IPS-20b (cell line): ENCODE measurements around the gene PRKCE.

Experiments used
- H3K27ac ChIP-seq: one replicate; pipeline ENCODE4 v1.5.1; 2013; ENCODE audit warnings: low read length
- H3K27me3 ChIP-seq: 2 replicates; pipeline ENCODE4 v1.6.1; 2013; ENCODE audit warnings: mild to moderate bottlenecking, low read length, inconsistent platforms; ENCODE audit not compliant: insufficient read depth
- H3K36me3 ChIP-seq: 2 replicates; pipeline ENCODE4 v1.6.1; 2013; ENCODE audit warnings: low read depth, mild to moderate bottlenecking, inconsistent platforms, low read length, moderate library complexity; ENCODE audit not compliant: insufficient read depth
- H3K4me1 ChIP-seq: 2 replicates; pipeline ENCODE4 v1.6.1; 2013; ENCODE audit warnings: mild to moderate bottlenecking, control low read depth, inconsistent platforms, low read length, moderate library complexity; ENCODE audit not compliant: insufficient read depth
- H3K4me3 ChIP-seq: 2 replicates; pipeline ENCODE4 v1.5.1; 2013; ENCODE audit warnings: mild to moderate bottlenecking, low read length, inconsistent platforms
- H3K9ac ChIP-seq: 2 replicates; pipeline ENCODE4 v1.6.1; 2013; ENCODE audit warnings: low read depth, mild to moderate bottlenecking, inconsistent platforms, low read length, moderate library complexity
- H3K9me3 ChIP-seq: 2 replicates; pipeline ENCODE4 v1.6.1; 2013; ENCODE audit warnings: mild to moderate bottlenecking, low read depth, low read length, inconsistent platforms; ENCODE audit not compliant: insufficient read depth

PRKCE gene

GRCh38 chr2:46001741-46002506 lies 350.4 kb downstream of the PRKCE start:
- Histone ChIP-seq H3K27me3 (no peaks in the 10 kb centered on the region), H3K9me3 (no peaks in the 10 kb centered on the region), H3K36me3 (no peaks in the 10 kb centered on the region), H3K9ac (no peak overlapping the region), H3K4me1 (peaks cover 3% of the 10 kb centered on the region; the same call in 1 of the 2 replicates), H3K27ac (no peak overlapping the region), H3K4me3 (no peak overlapping the region)

DNA sequence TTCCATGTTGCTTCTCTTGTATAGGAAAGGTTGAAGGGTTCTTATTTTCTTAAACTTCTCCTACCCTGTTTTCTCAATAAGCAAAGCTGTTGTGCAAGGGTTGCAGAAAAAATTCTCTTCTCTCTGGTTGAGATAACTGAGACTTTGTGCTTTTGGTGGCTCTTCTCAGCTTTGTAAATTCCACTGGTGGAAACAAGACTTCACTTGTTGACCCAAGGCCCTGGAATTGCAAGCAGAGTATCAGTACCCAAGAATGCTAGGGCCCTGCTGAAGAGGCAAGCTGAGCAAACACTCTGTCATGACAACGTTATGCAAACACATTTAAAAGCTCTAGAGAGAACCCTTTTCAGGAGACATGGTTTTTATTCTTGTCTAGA lies 351.0 kb downstream of the PRKCE start:
- Histone ChIP-seq H3K27ac (no peak overlapping the region), H3K4me1 (peaks cover 3% of the 10 kb centered on the region; the same call in 1 of the 2 replicates), H3K4me3 (no peak overlapping the region), H3K9ac (no peak overlapping the region), H3K36me3 (no peaks in the 10 kb centered on the region), H3K27me3 (no peaks in the 10 kb centered on the region), H3K9me3 (no peaks in the 10 kb centered on the region)

DNA sequence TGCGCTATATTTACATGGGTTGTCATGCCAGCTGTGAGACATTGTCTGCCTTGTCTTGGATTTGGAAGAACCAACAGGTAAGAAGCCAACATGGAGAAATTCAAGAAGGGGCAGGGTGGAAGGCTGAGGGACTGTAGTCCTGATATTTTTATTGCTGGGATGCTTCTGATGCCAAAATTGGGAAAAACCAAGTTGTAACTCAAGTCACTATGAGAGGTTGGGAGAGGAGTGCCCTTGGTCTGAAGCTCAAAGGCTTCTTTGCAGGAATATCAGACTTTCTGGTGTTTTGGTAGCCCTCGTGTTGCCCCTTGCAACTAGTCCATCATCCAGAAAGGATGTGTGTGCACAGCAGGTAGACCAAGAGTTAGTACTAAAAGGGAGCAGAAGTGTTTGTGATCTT lies 351.5 kb downstream of the PRKCE start:
- H3K9ac ChIP-seq, result no peak overlapping the region
- H3K27me3 ChIP-seq, result no peaks in the 10 kb centered on the region
- no peak overlapping the region for H3K4me3 ChIP-seq
- H3K4me1 ChIP-seq, result peaks cover 3% of the 10 kb centered on the region; the same call in 1 of the 2 replicates
- H3K9me3 ChIP-seq, result no peaks in the 10 kb centered on the region
- H3K36me3 ChIP-seq, result no peaks in the 10 kb centered on the region
- no peak overlapping the region for H3K27ac ChIP-seq

DNA sequence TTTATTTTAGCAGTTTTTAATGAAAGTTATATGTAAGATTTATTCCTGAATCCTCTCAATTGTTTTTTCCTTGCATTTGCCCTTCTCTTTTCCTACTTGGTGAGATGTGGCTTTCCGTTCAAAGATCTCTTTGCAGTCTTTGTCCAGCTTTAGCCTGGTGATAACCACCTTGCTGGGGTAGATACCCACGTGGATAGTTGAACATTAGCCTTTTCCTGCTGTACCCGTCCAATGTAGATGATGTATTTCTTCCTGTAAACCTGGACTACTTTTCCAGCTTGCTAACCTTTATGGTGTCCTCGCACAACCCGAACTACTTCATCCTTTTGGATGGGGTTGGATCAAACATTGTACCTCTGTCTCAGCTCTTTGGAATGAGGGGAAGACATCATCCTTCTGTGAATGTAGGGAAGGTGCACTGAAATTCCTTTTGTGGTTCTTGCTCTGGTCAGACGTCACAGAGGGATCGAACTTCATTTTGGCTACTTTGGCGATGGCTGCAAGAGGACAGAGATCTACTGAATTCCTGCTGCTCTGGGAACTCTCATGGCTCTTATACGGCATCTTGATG lies 352.5 kb downstream of the PRKCE start:
- no peaks in the 10 kb centered on the region for H3K27me3 ChIP-seq
- H3K4me1 ChIP-seq, result peaks cover 3% of the 10 kb centered on the region; the same call in 1 of the 2 replicates
- H3K9ac ChIP-seq, result no peak overlapping the region
- H3K9me3 ChIP-seq, result no peaks in the 10 kb centered on the region
- H3K36me3 ChIP-seq, result no peaks in the 10 kb centered on the region
- H3K27ac ChIP-seq, result no peak overlapping the region
- H3K4me3 ChIP-seq, result no peak overlapping the region

- Histone ChIP-seq H3K9ac (no peak overlapping the region), H3K4me3 (no peak overlapping the region), H3K36me3 (no peaks in the 10 kb centered on the region), H3K27ac (no peak overlapping the region), H3K9me3 (no peaks in the 10 kb centered on the region), H3K4me1 (peaks cover 3% of the 10 kb centered on the region; the same call in 1 of the 2 replicates), H3K27me3 (no peaks in the 10 kb centered on the region)
These were observed 355.1 kb downstream of the PRKCE start for GRCh38 chr2:46006473-46007025.

GRCh38 chr2:46007412-46007811 lies 355.9 kb downstream of the PRKCE start:
- H3K27ac ChIP-seq, result no peak overlapping the region
- no peaks in the 10 kb centered on the region for H3K27me3 ChIP-seq
- H3K4me3 ChIP-seq, result no peak overlapping the region
- H3K36me3 ChIP-seq, result no peaks in the 10 kb centered on the region
- no peaks in the 10 kb centered on the region for H3K4me1 ChIP-seq
- H3K9ac ChIP-seq, result no peak overlapping the region
- H3K9me3 ChIP-seq, result no peaks in the 10 kb centered on the region

- H3K36me3 ChIP-seq, result no peaks in the 10 kb centered on the region
- H3K4me3 ChIP-seq, result no peak overlapping the region
- H3K9ac ChIP-seq, result no peak overlapping the region
- H3K27ac ChIP-seq, result no peak overlapping the region
- no peaks in the 10 kb centered on the region for H3K27me3 ChIP-seq
- H3K4me1 ChIP-seq, result no peaks in the 10 kb centered on the region
- no peaks in the 10 kb centered on the region for H3K9me3 ChIP-seq
These were observed 356.8 kb downstream of the PRKCE start for GRCh38 chr2:46008091-46008870.

GRCh38 chr2:46009315-46009714 lies 357.8 kb downstream of the PRKCE start:
- H3K9me3 ChIP-seq, result no peaks in the 10 kb centered on the region

DNA sequence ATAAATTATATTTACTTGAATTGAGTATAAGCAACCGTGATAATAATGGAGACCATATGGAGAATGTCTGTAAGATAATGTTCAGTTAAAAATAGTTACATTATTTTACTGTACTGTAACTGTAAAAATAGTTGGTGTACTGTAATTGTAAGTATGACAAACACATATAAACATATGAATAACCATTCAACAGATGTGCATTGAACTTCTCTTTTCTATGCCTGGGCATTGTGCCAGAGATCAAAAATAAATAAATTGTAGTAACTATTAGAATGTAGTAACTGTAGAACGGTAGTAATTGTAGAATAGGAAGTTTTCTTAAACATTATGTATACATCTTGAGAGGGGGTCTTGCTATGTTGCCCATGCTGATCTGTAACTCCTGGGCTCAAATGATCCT lies 358.3 kb downstream of the PRKCE start:
- H3K36me3 ChIP-seq, result no peaks in the 10 kb centered on the region
- no peaks in the 10 kb centered on the region for H3K9me3 ChIP-seq
- no peak overlapping the region for H3K27ac ChIP-seq
- no peak overlapping the region for H3K4me3 ChIP-seq
- no peaks in the 10 kb centered on the region for H3K27me3 ChIP-seq
- no peak overlapping the region for H3K9ac ChIP-seq
- peaks cover 6% of the 10 kb centered on the region for H3K4me1 ChIP-seq

More at GRCh38 chr2:46009315-46009714, 357.8 kb downstream of the PRKCE start:
- Histone ChIP-seq H3K4me3 (no peak overlapping the region), H3K4me1 (peaks cover 2% of the 10 kb centered on the region; the same call in 1 of the 2 replicates), H3K27me3 (no peaks in the 10 kb centered on the region), H3K9ac (no peak overlapping the region), H3K27ac (no peak overlapping the region), H3K36me3 (no peaks in the 10 kb centered on the region)

GRCh38 chr2:46010223-46010924 lies 358.9 kb downstream of the PRKCE start:
- H3K4me3 ChIP-seq, result no peak overlapping the region
- H3K4me1 ChIP-seq, result peaks cover 11% of the 10 kb centered on the region
- H3K27me3 ChIP-seq, result no peaks in the 10 kb centered on the region
- H3K27ac ChIP-seq, result no peak overlapping the region
- no peaks in the 10 kb centered on the region for H3K36me3 ChIP-seq
- H3K9ac ChIP-seq, result no peak overlapping the region
- no peaks in the 10 kb centered on the region for H3K9me3 ChIP-seq

GRCh38 chr2:46010925-46011490 lies 359.5 kb downstream of the PRKCE start:
- Histone ChIP-seq H3K4me3 (no peak overlapping the region), H3K27me3 (no peaks in the 10 kb centered on the region), H3K27ac (no peak overlapping the region), H3K9me3 (no peaks in the 10 kb centered on the region), H3K4me1 (peaks cover 17% of the 10 kb centered on the region), H3K36me3 (no peaks in the 10 kb centered on the region), H3K9ac (no peak overlapping the region)
